Esophagus squamous epithelium (tissue), 5 donors: ENCODE results near the gene ITCH. TPM values are rescaled to one million over a fixed set of nuclear protein-coding genes. Genes with fewer than 3 reads are reported as not detected.

Experiments
- DNase-seq: peaks from one replicate; lab custom pipeline; 2025; lab: John Stamatoyannopoulos, UW
- H3K27ac ChIP-seq, 4 donors: fragments of 200-600 bp; sonication (generic); one replicate each; pipeline ENCODE4 v1.5.1; 2016 to 2019; ENCODE audit warnings: mild to moderate bottlenecking in 1 of 4
- H3K27me3 ChIP-seq, 4 donors: fragments of 200-600 bp; sonication (generic); 1 replicate in 3 of 4; 2 replicates in 1 of 4; pipeline versions ENCODE4 v1.5.1 to v1.6.0; 2017 to 2021; ENCODE audit warnings: antibody characterized with exemption in 1 of 4
- H3K36me3 ChIP-seq, 3 donors: fragments of 200-600 bp; sonication (generic); one replicate each; pipeline ENCODE4 v1.5.1; 2016 to 2019
- H3K4me1 ChIP-seq, 3 donors: fragments of 200-600 bp; sonication (generic); one replicate each; pipeline ENCODE4 v1.5.1; 2017 to 2019
- H3K4me3 ChIP-seq, 4 donors: fragments of 200-600 bp; sonication (generic); 1 replicate in 3 of 4; 2 replicates in 1 of 4; pipeline ENCODE4 v1.5.1; 2016 to 2019; ENCODE audit warnings: mild to moderate bottlenecking in 2 of 4, moderate library complexity in 1 of 4
- H3K9me3 ChIP-seq, 3 donors: fragments of 200-600 bp; sonication (generic); one replicate each; pipeline ENCODE4 v1.5.1; 2016 to 2019
- POLR2A ChIP-seq, 4 donors: fragments of 450-650 bp; IDR thresholded peaks; one replicate each; pipeline ENCODE4 v1.6.1; 2017; ENCODE audit warnings: antibody characterized with exemption in 4 of 4, mild to moderate bottlenecking in 4 of 4, moderate library complexity in 3 of 4
- WGBS, 2 donors: methylation state at CpG; one replicate each; pipeline ENCODE4 v1.1.5; 2018; 5-methylcytosine and 5-hydroxymethylcytosine counted together
- intact Hi-C: fragments of 100-400 bp; cut with DNase I; formaldehyde crosslinking; loops from one replicate; pipeline ENCODE4 v1.15.0; 2022
- total RNA-seq, 4 donors: library from RNA; depleted of rRNA; stranded (reverse); fragments of >200 nt; gene quantifications; one replicate each; pipeline ENCODE4 v1.1.0, GENCODE V29; 2016
- TF ChIP-seq, protein P1 (sequence below), 6 experiments: fragments of 450-650 bp in 4 of 6; fragments of 200-600 bp in 2 of 6; sonication (generic) in 2 of 6; IDR thresholded peaks; one replicate each; pipeline ENCODE4 v1.5.1; 2016 to 2019; ENCODE audit warnings: antibody characterized with exemption in 6 of 6, mild to moderate bottlenecking in 4 of 6, moderate library complexity in 4 of 6
- donor health status: DM: yes; HTN: yes; CAD: no.

Gene ITCH
- total RNA-seq, 4 donors from 2014 or later, result 45.9 to 67.9 (median 54.5) TPM

DNA sequence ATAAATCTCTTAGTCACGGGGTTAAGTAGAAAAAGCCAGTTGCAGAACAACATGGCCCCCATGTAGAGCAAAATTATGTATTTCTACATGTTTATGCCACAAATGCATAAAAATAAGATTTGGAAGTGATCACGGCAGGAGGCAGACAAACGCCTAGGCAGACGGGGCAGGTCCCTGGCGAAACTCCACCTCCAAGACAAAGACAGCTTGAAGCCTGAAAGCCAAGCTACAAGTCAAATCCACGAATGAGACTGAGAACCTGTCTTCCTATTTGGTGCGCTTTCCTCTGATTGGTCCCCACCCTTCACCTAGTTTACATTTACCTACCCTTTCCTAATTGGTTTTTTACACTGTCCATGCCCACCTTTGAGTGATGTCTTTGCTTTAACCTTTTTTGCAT lies 31.2 kb upstream of the ITCH start:
- H3K4me1 ChIP-seq, result peaks cover 10 to 27% (median 10%) of the 10 kb centered on the region in 3 donors
- no peaks in the 10 kb centered on the region for H3K27me3 ChIP-seq
- no peak for DNase-seq
- WGBS, 2 donors, result 65 to 81% methylated on average over 7 of the region's 7 CpGs
- no peak overlapping the region for H3K27ac ChIP-seq
- no peak for TF ChIP-seq POLR2A (IDR thresholded peaks at IDR 0.05)
- TF ChIP-seq, protein P1, sequence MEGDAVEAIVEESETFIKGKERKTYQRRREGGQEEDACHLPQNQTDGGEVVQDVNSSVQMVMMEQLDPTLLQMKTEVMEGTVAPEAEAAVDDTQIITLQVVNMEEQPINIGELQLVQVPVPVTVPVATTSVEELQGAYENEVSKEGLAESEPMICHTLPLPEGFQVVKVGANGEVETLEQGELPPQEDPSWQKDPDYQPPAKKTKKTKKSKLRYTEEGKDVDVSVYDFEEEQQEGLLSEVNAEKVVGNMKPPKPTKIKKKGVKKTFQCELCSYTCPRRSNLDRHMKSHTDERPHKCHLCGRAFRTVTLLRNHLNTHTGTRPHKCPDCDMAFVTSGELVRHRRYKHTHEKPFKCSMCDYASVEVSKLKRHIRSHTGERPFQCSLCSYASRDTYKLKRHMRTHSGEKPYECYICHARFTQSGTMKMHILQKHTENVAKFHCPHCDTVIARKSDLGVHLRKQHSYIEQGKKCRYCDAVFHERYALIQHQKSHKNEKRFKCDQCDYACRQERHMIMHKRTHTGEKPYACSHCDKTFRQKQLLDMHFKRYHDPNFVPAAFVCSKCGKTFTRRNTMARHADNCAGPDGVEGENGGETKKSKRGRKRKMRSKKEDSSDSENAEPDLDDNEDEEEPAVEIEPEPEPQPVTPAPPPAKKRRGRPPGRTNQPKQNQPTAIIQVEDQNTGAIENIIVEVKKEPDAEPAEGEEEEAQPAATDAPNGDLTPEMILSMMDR (IDR thresholded peaks at IDR 0.05), result no peak
- no peaks in the 10 kb centered on the region for H3K9me3 ChIP-seq
- intact Hi-C loops, result no loop called here
- H3K4me3 ChIP-seq, result no peak overlapping the region
- H3K36me3 ChIP-seq, result no peaks in the 10 kb centered on the region

DNA sequence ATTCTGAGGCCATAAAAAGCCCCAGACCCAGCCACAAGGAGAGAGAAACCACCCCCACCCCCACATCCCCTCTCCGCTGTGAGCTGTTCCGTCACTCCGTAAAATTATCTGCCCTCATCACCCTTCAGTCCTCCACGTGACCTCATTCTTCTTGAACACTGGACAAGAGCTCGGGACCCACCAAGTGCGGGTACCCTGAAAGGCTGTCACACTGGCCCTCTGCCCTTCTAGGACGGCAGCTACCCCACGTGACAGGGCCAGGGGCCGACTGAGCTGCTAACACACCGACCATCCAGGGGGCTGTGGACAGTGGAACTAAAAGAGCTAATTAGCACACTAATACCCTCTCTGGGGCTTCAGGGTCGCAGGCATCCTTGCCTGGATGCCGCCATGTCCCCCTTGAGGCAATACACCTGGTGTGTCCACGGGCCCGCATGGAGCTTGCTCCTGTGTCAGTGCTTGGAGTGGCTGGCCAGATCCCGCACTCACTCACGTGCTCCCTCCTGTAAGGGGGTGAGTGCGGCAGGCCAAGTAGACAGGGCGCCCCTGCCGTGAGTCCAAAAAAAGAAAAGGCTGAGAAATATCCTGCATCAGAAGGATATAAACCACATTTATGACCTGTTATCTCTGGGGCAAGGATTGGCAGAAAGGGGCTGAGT lies 30.7 kb upstream of the ITCH start:
- intact Hi-C loops, result no loop called here
- WGBS, 2 donors, result 88 to 94% methylated on average over 7 to 10 of the region's 19 CpGs
- Histone ChIP-seq H3K4me1 (peaks cover 10 to 28% (median 10%) of the 10 kb centered on the region in 3 donors), H3K36me3 (no peaks in the 10 kb centered on the region), H3K4me3 (no peak overlapping the region), H3K27ac (no peak overlapping the region), H3K27me3 (no peaks in the 10 kb centered on the region), H3K9me3 (no peaks in the 10 kb centered on the region)
- TF ChIP-seq POLR2A (IDR thresholded peaks at IDR 0.05), result no peak
- TF ChIP-seq, protein P1 (IDR thresholded peaks at IDR 0.05), result no peak
- no peak for DNase-seq

DNA sequence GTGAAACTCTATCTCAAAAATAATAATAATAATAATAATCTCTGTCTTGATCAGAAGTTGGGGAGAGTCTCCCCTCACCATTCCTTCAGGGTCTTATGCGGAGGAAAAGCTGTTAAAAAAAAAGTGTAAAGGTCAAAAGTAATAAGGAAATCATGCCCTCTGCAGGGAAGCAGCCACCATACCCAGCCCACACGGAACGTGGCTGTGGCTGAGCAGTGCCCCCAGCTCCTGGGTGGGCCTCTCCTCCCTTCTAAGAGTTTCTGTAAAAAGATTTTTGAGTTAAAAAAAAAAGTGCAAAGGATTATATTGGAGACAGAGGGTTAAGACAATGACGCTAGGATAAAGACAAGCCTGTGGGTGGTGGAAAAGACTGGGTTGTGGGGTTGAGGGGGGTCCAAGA lies 29.3 kb upstream of the ITCH start:
- 82 to 87% methylated on average over 4 of the region's 4 CpGs for WGBS, 2 donors
- H3K4me1 ChIP-seq, result peaks cover 10 to 34% (median 10%) of the 10 kb centered on the region in 3 donors
- H3K9me3 ChIP-seq, result no peaks in the 10 kb centered on the region
- no peak overlapping the region for H3K4me3 ChIP-seq
- no peaks in the 10 kb centered on the region for H3K27me3 ChIP-seq
- no peaks in the 10 kb centered on the region for H3K36me3 ChIP-seq
- no peak for DNase-seq
- TF ChIP-seq POLR2A (IDR thresholded peaks at IDR 0.05), result no peak
- TF ChIP-seq, protein P1 (IDR thresholded peaks at IDR 0.05), result no peak
- intact Hi-C loops, result no loop called here
- no peak overlapping the region for H3K27ac ChIP-seq

DNA sequence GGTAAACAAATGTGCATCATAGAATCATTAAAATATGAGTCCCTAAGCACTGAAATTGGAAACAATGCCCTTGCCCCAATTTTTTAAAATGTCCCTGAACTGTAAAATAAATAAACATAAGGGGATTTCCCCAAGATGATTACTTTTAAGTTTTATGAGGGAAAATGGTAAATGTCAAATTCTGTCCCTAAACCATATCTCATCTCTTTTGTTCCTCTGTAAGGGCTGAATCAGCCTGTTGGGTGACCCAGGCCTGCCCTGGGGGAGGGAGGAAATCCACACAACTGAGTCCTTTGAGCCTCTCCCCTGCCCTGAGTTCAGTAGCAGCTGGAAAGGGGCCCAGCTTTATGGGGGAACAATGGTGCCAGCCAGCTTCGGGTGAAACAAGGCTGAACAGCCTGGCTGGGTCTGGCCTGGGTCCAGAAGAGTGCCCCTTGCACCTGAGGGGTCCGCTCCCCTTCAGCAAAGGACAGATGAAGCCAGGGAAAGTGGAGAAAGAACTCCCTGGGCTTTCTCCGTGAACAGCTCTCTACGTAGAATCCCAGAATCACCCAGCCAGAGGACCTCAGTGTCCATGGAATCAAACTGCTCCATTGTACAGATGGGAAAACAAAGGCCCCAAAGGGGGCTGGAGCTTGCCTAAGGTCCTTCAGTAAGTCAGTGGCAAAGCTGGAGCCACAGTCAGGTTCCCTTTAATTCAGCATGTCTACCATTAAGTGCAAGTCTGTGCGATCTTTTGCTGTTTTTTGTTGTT lies 28.2 kb upstream of the ITCH start:
- 44 to 62% methylated on average over 1 to 3 of the region's 5 CpGs for WGBS, 2 donors
- Histone ChIP-seq H3K4me3 (no peak overlapping the region), H3K27ac (peak overlapping the region; percentile 51 to 83 (median 76)), H3K4me1 (peaks cover 10 to 34% (median 10%) of the 10 kb centered on the region in 3 donors), H3K9me3 (no peaks in the 10 kb centered on the region), H3K36me3 (no peaks in the 10 kb centered on the region), H3K27me3 (no peaks in the 10 kb centered on the region)
- intact Hi-C loops, result no loop called here
- TF ChIP-seq, protein P1 (IDR thresholded peaks at IDR 0.05), result no peak
- TF ChIP-seq POLR2A (IDR thresholded peaks at IDR 0.05), result no peak
- DNase-seq, result no peak

DNA sequence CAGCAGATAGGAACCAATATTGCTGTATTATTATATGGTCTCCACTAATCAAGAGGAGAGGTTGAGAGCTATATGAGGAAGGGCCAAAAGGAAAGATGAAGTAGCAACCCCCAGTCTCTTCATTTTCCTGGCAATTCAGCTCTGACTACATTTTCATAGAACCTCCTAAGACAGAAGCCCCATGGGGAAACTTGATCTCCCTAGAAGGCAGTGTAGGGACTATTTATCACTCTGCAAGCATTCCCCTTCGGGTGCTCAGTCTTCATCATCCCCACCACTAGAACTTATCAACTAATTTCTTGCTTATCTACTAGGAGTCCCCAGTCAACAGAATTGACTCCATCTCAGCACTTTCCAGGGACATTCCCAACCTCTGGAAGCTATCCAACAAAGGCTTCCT lies 25.5 kb upstream of the ITCH start:
- no peak overlapping the region for H3K27ac ChIP-seq
- H3K9me3 ChIP-seq, result no peaks in the 10 kb centered on the region
- no peak overlapping the region for H3K4me3 ChIP-seq
- no peak for DNase-seq
- H3K27me3 ChIP-seq, result no peaks in the 10 kb centered on the region
- no peaks in the 10 kb centered on the region for H3K36me3 ChIP-seq
- TF ChIP-seq POLR2A (IDR thresholded peaks at IDR 0.05), result no peak
- peaks cover 10 to 46% (median 10%) of the 10 kb centered on the region in 3 donors for H3K4me1 ChIP-seq
- intact Hi-C loops, result no loop called here
- 54 to 60% methylated on average over 1 of the region's 1 CpG for WGBS, 2 donors
